ENCODE results near the gene ZFP36L1. TPM values are rescaled to one million over a fixed set of nuclear protein-coding genes. Genes with fewer than 3 reads are reported as not detected.

ZFP36L1 gene
- total and polyA plus RNA-seq, 8 donors, result 44.4 to 655 (median 131) TPM

DNA sequence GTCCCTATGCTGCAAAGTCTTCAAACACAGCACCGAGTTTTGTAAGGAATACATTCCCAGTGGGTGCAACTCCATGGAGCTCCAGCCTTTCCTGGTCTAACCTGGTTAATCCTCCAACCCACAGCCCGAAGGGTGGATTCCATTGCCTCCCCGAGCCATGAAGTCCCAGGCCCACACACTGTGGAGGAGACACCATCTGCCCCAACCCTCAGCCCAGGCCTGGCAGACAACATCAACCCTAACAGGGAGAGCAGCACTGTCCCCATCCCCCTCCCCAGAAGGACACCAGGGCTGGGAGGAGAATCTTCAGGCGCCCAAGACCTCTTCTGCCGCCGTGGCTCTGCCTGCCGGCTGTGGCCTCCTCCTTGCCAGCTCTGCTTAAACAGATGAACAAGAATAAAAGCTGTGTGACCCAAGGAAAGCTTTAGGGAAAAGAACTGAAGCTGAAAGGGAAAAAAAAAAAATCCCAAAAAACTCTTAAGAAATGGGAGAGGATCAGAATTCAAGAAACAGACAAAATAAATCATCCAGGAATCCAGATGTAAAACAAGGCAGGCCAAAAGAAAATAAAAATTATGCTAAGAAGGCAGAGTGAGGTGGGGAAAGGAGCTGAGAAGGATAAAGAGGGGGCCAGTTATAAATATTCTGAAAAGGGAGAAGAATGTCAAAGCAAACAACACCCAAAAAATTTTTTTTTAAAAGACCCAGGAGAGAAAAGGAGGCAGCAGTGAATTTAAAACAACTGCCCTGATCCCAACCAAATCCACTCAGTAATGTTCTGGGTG is 16.0 kb upstream of the ZFP36L1 start:
- Histone ChIP-seq H3K36me3 (no peaks in the 10 kb centered on the region), H3K27me3 (no peaks in the 10 kb centered on the region), H3K4me1 (peaks cover 35 to 71% (median 47%) of the 10 kb centered on the region in 4 donors), H3K27ac (peak overlapping the region in 4 of 5 donors; percentile 65 to 87 (median 84)), H3K4me3 (no peak overlapping the region), H3K9me3 (peaks cover 0 to 8% (median 0%) of the 10 kb centered on the region in 4 donors)
- 77 to 82% (median 79%) methylated on average over 5 to 7 of the region's 7 CpGs for WGBS, 5 donors
- intact Hi-C loops (cut with DNase I; ENCODE audit: low total_unique reads), result no loop called here
- DNase-seq, result peak in 1 of 2 donors; percentile 16
- no peak for TF ChIP-seq EP300 (IDR thresholded peaks at IDR 0.05)
- TF ChIP-seq, protein P1, sequence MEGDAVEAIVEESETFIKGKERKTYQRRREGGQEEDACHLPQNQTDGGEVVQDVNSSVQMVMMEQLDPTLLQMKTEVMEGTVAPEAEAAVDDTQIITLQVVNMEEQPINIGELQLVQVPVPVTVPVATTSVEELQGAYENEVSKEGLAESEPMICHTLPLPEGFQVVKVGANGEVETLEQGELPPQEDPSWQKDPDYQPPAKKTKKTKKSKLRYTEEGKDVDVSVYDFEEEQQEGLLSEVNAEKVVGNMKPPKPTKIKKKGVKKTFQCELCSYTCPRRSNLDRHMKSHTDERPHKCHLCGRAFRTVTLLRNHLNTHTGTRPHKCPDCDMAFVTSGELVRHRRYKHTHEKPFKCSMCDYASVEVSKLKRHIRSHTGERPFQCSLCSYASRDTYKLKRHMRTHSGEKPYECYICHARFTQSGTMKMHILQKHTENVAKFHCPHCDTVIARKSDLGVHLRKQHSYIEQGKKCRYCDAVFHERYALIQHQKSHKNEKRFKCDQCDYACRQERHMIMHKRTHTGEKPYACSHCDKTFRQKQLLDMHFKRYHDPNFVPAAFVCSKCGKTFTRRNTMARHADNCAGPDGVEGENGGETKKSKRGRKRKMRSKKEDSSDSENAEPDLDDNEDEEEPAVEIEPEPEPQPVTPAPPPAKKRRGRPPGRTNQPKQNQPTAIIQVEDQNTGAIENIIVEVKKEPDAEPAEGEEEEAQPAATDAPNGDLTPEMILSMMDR (IDR thresholded peaks at IDR 0.05), result no peak
- no peak for TF ChIP-seq POLR2A (IDR thresholded peaks at IDR 0.05)
- no peak for TF ChIP-seq POLR2AphosphoS5 (IDR thresholded peaks at IDR 0.05)

DNA sequence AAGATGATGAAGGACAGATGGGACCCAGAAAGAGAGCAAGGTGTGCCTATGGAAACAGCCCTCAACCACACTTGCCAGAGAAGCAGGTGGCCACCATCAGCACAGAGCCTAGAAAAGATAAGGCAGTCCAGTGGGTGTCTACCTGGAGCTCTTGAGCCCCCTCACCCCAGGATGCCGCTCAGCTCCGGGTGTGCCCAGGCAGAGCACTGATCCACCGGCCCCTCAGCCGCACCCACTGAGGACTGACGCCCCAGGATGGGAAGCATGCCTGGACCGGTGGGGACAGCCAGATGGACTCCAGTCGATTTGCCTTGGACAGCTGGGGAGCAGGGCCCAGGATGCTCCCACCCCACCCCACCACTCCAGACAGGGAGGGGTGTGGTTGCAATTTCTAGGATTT is 15.1 kb upstream of the ZFP36L1 start:
- Histone ChIP-seq H3K4me3 (no peak overlapping the region), H3K9me3 (peaks cover 0 to 8% (median 0%) of the 10 kb centered on the region in 4 donors), H3K4me1 (peaks cover 26 to 62% (median 40%) of the 10 kb centered on the region in 4 donors), H3K36me3 (no peaks in the 10 kb centered on the region), H3K27ac (peak overlapping the region in 4 of 5 donors; percentile 65 to 87 (median 84)), H3K27me3 (no peaks in the 10 kb centered on the region)
- WGBS, 5 donors, result 67 to 96% (median 80%) methylated on average over 1 to 7 of the region's 7 CpGs
- TF ChIP-seq POLR2AphosphoS5 (IDR thresholded peaks at IDR 0.05), result no peak
- TF ChIP-seq POLR2A (IDR thresholded peaks at IDR 0.05), result no peak
- TF ChIP-seq, protein P1 (IDR thresholded peaks at IDR 0.05), result no peak
- TF ChIP-seq EP300 (IDR thresholded peaks at IDR 0.05), result no peak
- intact Hi-C loops (cut with DNase I; ENCODE audit: low total_unique reads), result no loop called here
- peak in 1 of 2 donors; percentile 16 for DNase-seq

DNA sequence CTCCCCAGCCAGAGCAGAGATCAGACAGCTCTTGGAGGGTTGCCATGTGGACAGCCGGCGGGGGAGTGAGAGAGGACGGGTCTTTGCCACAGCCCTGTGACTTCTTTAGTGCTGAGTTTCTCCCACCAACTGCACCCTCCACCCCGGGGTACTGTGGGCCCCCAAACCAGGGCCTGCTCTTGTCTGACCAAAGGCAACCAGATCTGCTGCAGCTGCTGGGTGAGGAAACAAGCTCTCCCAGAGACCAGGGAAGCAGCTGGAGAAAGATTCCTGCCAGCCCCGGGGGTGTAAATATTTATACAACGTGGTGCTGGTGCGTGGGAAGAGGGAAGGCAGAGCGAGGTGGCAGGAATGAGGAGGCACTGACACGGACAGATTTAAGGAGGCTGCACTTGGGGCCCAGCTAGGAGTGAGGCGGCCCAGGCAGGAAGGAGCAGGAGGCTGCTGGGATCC is 14.3 kb upstream of the ZFP36L1 start:
- Histone ChIP-seq H3K36me3 (no peaks in the 10 kb centered on the region), H3K9me3 (peaks cover 0 to 8% (median 0%) of the 10 kb centered on the region in 4 donors), H3K4me1 (peaks cover 25 to 54% (median 36%) of the 10 kb centered on the region in 4 donors), H3K27me3 (no peaks in the 10 kb centered on the region), H3K4me3 (no peak overlapping the region), H3K27ac (peak overlapping the region; percentile 65 to 87 (median 83))
- no peak for TF ChIP-seq EP300 (IDR thresholded peaks at IDR 0.05)
- peak; percentile 43 to 62 (median 61) for TF ChIP-seq POLR2AphosphoS5 (IDR thresholded peaks at IDR 0.05)
- no peak for TF ChIP-seq POLR2A (IDR thresholded peaks at IDR 0.05)
- TF ChIP-seq, protein P1 (IDR thresholded peaks at IDR 0.05), result no peak
- peak; percentile 76 to 80 for DNase-seq
- 4 to 22% (median 14%) methylated on average over 10 of the region's 10 CpGs for whole genome bisulfite sequencing, 5 donors
- intact Hi-C loops (cut with DNase I; ENCODE audit: low total_unique reads), result no loop called here

DNA sequence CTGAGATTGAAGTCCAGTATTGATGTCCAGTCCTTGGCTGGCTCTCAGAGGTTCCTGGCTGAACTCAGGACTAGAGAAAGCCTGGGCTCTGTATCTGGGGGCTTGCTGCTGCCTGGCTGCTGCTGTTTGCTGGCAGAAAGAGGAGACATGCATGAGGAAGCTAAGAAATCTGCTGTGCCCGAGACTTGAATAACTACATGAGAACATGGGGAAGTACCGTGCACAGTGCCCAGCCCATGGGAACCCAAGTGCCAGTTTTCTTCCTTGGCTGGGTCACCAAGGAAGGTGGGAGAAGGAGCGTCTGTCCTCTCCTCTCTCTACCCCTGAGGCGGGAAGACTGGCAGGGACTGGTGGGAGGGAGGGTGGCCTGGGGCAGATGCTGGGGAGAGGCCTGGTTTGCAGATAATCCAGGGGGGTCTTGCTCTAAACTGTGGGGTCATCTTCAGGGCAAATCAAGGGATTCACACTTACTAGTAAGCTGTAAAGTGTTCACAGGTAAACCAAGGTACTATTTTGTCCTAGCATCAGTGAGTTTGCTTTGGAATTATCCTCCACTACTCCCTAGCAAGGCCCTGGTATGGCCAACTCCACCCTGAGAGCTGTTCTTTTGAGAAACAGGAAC is 13.8 kb upstream of the ZFP36L1 start:
- peaks cover 25 to 52% (median 35%) of the 10 kb centered on the region in 4 donors for H3K4me1 ChIP-seq
- H3K27ac ChIP-seq, result peak overlapping the region; percentile 65 to 87 (median 83)
- TF ChIP-seq POLR2A (IDR thresholded peaks at IDR 0.05) (no peak), POLR2AphosphoS5 (IDR thresholded peaks at IDR 0.05) (no peak), EP300 (IDR thresholded peaks at IDR 0.05) (no peak)
- TF ChIP-seq, protein P1 (IDR thresholded peaks at IDR 0.05), result no peak
- 53 to 72% (median 57%) methylated on average over 4 of the region's 4 CpGs for WGBS, 5 donors
- DNase-seq, result peak; percentile 24 to 46
- no peaks in the 10 kb centered on the region for H3K36me3 ChIP-seq
- intact Hi-C loops (cut with DNase I; ENCODE audit: low total_unique reads), result no loop called here
- peaks cover 0 to 9% (median 1%) of the 10 kb centered on the region in 4 donors for H3K9me3 ChIP-seq
- no peak overlapping the region for H3K4me3 ChIP-seq
- no peaks in the 10 kb centered on the region for H3K27me3 ChIP-seq

Measured in stomach (tissue), 9 donors.